ENCODE results near the gene CIBAR2.

- no peak for TF ChIP-seq POLR2A (IDR thresholded peaks at IDR 0.05)
- no peak for TF ChIP-seq CTCF (IDR thresholded peaks at IDR 0.05)
Observed at GRCh38 chr16:85120006-85120340, 7.7 kb upstream of the CIBAR2 start.
